Ishikawa (cell line): Measurements from ENCODE around the gene PWP1.

Experiments
- CEBPB ChIP-seq: IDR thresholded peaks from 2 replicates; pipeline ENCODE4 v1.6.1; 2012
- CREB1 ChIP-seq: IDR thresholded peaks from 2 replicates; pipeline ENCODE4 v1.6.1; 2012; ENCODE audit warnings: low read depth
- EGR1 ChIP-seq: IDR thresholded peaks from 2 replicates; pipeline ENCODE4 v1.6.1; 2012
- EP300 ChIP-seq: IDR thresholded peaks from 2 replicates; pipeline ENCODE4 v1.6.1; 2012; ENCODE audit warnings: borderline replicate concordance
- NFIC ChIP-seq: IDR thresholded peaks from 2 replicates; pipeline ENCODE4 v1.6.1; 2012
- RAD21 ChIP-seq: IDR thresholded peaks from 2 replicates; pipeline ENCODE4 v1.6.1; 2012; ENCODE audit warnings: low read depth
- TAF1 ChIP-seq: IDR thresholded peaks from 2 replicates; pipeline ENCODE4 v1.6.1; 2012; ENCODE audit warnings: low read depth, mild to moderate bottlenecking
- TCF12 ChIP-seq: IDR thresholded peaks from 2 replicates; pipeline ENCODE4 v1.6.1; 2012; ENCODE audit warnings: low read depth
- TEAD4 ChIP-seq: IDR thresholded peaks from 2 replicates; pipeline ENCODE4 v1.6.1; 2012
- YY1 ChIP-seq: IDR thresholded peaks from 2 replicates; pipeline ENCODE4 v1.6.1; 2012; ENCODE audit warnings: low read depth
- ZBTB7A ChIP-seq: IDR thresholded peaks from 2 replicates; pipeline ENCODE4 v1.6.1; 2012; ENCODE audit warnings: low read depth
- TF ChIP-seq, protein P1 (sequence below): IDR thresholded peaks from 2 replicates; pipeline ENCODE4 v1.6.1; 2012
- TF ChIP-seq, protein P2 (sequence below): IDR thresholded peaks from 2 replicates; pipeline ENCODE4 v1.6.1; 2012; ENCODE audit warnings: low read depth, mild to moderate bottlenecking

DNA sequence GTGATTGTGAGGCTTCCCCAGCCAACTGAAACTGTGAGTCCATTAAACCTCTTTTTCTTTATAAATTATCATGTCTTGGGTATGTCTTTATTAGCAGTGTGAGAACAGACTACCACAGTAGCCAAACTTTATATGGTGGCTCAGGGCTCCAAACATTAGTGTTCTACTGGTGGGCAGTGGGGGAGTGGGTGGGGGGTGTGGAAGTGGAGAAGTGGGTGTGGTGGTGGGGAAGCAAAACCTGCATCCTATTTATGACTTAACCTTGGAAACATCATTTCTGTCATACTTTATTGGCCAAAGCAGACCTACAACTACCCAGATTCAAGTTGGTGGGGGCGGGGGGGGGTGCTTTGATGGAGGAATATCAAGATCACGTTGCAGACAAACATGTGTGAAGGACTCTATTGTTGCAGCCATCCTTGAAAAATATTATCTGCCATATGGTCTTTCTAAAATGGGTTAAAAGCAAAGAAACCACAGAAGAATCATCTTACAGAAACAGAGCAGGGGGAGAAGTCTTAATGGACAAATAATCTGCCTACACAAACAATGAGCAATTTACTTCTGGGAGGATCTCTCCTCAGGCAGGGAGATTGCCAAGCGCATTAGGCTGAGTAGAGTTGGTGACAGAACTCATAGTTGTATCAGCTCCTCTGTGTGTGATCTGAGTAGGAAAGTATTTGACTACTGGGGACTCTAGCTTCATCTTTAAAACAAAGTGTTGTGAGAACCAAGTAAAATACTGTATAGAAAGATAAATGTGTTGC lies 1.4 kb upstream of the PWP1 start:
- TF ChIP-seq TAF1, result no peak
- TF ChIP-seq, protein P1, sequence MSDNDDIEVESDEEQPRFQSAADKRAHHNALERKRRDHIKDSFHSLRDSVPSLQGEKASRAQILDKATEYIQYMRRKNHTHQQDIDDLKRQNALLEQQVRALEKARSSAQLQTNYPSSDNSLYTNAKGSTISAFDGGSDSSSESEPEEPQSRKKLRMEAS, result no peak
- TF ChIP-seq RAD21, result no peak
- no peak for TF ChIP-seq YY1
- TF ChIP-seq TEAD4, result no peak
- no peak for TF ChIP-seq CEBPB
- no peak for TF ChIP-seq EP300
- TF ChIP-seq TCF12, result no peak
- no peak for TF ChIP-seq EGR1
- no peak for TF ChIP-seq ZBTB7A
- TF ChIP-seq CREB1, result no peak
- TF ChIP-seq, protein P2, sequence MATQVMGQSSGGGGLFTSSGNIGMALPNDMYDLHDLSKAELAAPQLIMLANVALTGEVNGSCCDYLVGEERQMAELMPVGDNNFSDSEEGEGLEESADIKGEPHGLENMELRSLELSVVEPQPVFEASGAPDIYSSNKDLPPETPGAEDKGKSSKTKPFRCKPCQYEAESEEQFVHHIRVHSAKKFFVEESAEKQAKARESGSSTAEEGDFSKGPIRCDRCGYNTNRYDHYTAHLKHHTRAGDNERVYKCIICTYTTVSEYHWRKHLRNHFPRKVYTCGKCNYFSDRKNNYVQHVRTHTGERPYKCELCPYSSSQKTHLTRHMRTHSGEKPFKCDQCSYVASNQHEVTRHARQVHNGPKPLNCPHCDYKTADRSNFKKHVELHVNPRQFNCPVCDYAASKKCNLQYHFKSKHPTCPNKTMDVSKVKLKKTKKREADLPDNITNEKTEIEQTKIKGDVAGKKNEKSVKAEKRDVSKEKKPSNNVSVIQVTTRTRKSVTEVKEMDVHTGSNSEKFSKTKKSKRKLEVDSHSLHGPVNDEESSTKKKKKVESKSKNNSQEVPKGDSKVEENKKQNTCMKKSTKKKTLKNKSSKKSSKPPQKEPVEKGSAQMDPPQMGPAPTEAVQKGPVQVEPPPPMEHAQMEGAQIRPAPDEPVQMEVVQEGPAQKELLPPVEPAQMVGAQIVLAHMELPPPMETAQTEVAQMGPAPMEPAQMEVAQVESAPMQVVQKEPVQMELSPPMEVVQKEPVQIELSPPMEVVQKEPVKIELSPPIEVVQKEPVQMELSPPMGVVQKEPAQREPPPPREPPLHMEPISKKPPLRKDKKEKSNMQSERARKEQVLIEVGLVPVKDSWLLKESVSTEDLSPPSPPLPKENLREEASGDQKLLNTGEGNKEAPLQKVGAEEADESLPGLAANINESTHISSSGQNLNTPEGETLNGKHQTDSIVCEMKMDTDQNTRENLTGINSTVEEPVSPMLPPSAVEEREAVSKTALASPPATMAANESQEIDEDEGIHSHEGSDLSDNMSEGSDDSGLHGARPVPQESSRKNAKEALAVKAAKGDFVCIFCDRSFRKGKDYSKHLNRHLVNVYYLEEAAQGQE, result no peak
- no peak for TF ChIP-seq NFIC
